ENCODE data around the gene ING3.

Gene ING3

GRCh38 chr7:120989257-120990220, 39.0 kb downstream of the ING3 start:
- DNase-seq (ENCODE audit: low read depth) = no peak

- no peak for DNase-seq (ENCODE audit: low read depth)
Observed at GRCh38 chr7:120990468-120991118, 40.0 kb downstream of the ING3 start.

- DNase-seq (ENCODE audit: low read depth) = no peak
Observed at GRCh38 chr7:120991161-120991560, 40.6 kb downstream of the ING3 start.

GRCh38 chr7:120991581-120991980, 41.0 kb downstream of the ING3 start:
- no peak for DNase-seq (ENCODE audit: low read depth)

GRCh38 chr7:120992272-120992964, 41.8 kb downstream of the ING3 start:
- DNase-seq (ENCODE audit: low read depth) = no peak

- DNase-seq (ENCODE audit: low read depth) = no peak
Observed at GRCh38 chr7:120992965-120993494, 42.5 kb downstream of the ING3 start.

- no peak for DNase-seq (ENCODE audit: low read depth)
Observed at GRCh38 chr7:120993553-120994191, 43.1 kb downstream of the ING3 start.

- no peak for DNase-seq (ENCODE audit: low read depth)
Observed at GRCh38 chr7:120994512-120995410, 44.2 kb downstream of the ING3 start.

GRCh38 chr7:120995654-120996053, 45.1 kb downstream of the ING3 start:
- no peak for DNase-seq (ENCODE audit: low read depth)

GRCh38 chr7:120996333-120996987, 45.9 kb downstream of the ING3 start:
- DNase-seq (ENCODE audit: low read depth) = no peak

GRCh38 chr7:120996988-120997345, 46.4 kb downstream of the ING3 start:
- no peak for DNase-seq (ENCODE audit: low read depth)

GRCh38 chr7:120997882-120998474, 47.4 kb downstream of the ING3 start:
- no peak for DNase-seq (ENCODE audit: low read depth)

- no peak for DNase-seq (ENCODE audit: low read depth)
Observed at GRCh38 chr7:120998520-120998919, 47.9 kb downstream of the ING3 start.

- no peak for DNase-seq (ENCODE audit: low read depth)
Observed at GRCh38 chr7:120998996-120999565, 48.5 kb downstream of the ING3 start.

- no peak for DNase-seq (ENCODE audit: low read depth)
Observed at GRCh38 chr7:121000081-121000983, 49.8 kb downstream of the ING3 start.

- DNase-seq (ENCODE audit: low read depth) = no peak
Observed at GRCh38 chr7:121001234-121001906, 50.8 kb downstream of the ING3 start.

- DNase-seq (ENCODE audit: low read depth) = no peak
Observed at GRCh38 chr7:121002048-121002756, 51.6 kb downstream of the ING3 start.
